NCI-H1092 (cell line): ENCODE measurements around the gene LLCFC1.
"Not testable (repeated sequence)": the region's sequence is repeated elsewhere in the genome, so short reads cannot be mapped to it uniquely, and the experiment has no call there.

Experiments
- DNase-seq: peaks from one replicate; lab custom pipeline; 2025; lab: John Stamatoyannopoulos, UW

The LLCFC1 gene

GRCh38 chr7:142942746-142943145 is 3.5 kb downstream of the LLCFC1 start:
- no peak for DNase-seq

GRCh38 chr7:142943706-142944268 is 4.5 kb downstream of the LLCFC1 start:
- DNase-seq = no peak

GRCh38 chr7:142945001-142945400 is 5.7 kb downstream of the LLCFC1 start:
- DNase-seq = no peak

GRCh38 chr7:142948603-142949002 is 9.3 kb downstream of the LLCFC1 start:
- DNase-seq = no peak

GRCh38 chr7:142950235-142950634 is 11.0 kb downstream of the LLCFC1 start:
- no peak for DNase-seq

- no peak for DNase-seq
Measured at GRCh38 chr7:142954680-142955268, 15.5 kb downstream of the LLCFC1 start.

GRCh38 chr7:142956951-142957623 is 17.8 kb downstream of the LLCFC1 start:
- no peak for DNase-seq

- DNase-seq = no peak
Measured at GRCh38 chr7:142957723-142958122, 18.4 kb downstream of the LLCFC1 start.

GRCh38 chr7:142959202-142959601 is 19.9 kb downstream of the LLCFC1 start:
- no peak for DNase-seq

GRCh38 chr7:142960955-142961512 is 21.8 kb downstream of the LLCFC1 start:
- no peak for DNase-seq

- DNase-seq = no peak
Measured at GRCh38 chr7:142961595-142961972, 22.3 kb downstream of the LLCFC1 start.

- no peak for DNase-seq
Measured at GRCh38 chr7:142961973-142962926, 23.0 kb downstream of the LLCFC1 start, which contains the start of gene KEL. Gene KEL, minus strand, starts transcription at chr7:142962363. Its CDS starts 157 bp downstream, at chr7:142962206.

- no peak for DNase-seq
Measured at GRCh38 chr7:142962991-142963390, 23.7 kb downstream of the LLCFC1 start.

- no peak for DNase-seq
Measured at GRCh38 chr7:142963993-142964392, 24.7 kb downstream of the LLCFC1 start.

GRCh38 chr7:142964502-142965246 is 25.4 kb downstream of the LLCFC1 start:
- DNase-seq = no peak

GRCh38 chr7:142968229-142968628 is 28.9 kb downstream of the LLCFC1 start:
- no peak for DNase-seq

- no peak for DNase-seq
Measured at GRCh38 chr7:142969183-142969582, 29.9 kb downstream of the LLCFC1 start.

- no peak for DNase-seq
Measured at GRCh38 chr7:142974626-142975025, 35.3 kb downstream of the LLCFC1 start.

GRCh38 chr7:142978402-142978801 is 39.1 kb downstream of the LLCFC1 start:
- DNase-seq = not testable (repeated sequence)

GRCh38 chr7:142983825-142984224 is 44.5 kb downstream of the LLCFC1 start:
- no peak for DNase-seq

GRCh38 chr7:142984297-142984696 is 45.0 kb downstream of the LLCFC1 start:
- no peak for DNase-seq
